GM12872 (cell line): Measurements from ENCODE around the gene ST13.
A peak's percentile ranks its signal among the peaks of the same experiment; 100 is the strongest.

Experiments
- CTCF ChIP-seq: IDR thresholded peaks from 3 replicates; pipeline ENCODE4 v1.5.1; 2011; ENCODE audit warnings: low read depth, mild to moderate bottlenecking, low read length, moderate library complexity; ENCODE audit not compliant: insufficient read depth

Gene ST13

DNA sequence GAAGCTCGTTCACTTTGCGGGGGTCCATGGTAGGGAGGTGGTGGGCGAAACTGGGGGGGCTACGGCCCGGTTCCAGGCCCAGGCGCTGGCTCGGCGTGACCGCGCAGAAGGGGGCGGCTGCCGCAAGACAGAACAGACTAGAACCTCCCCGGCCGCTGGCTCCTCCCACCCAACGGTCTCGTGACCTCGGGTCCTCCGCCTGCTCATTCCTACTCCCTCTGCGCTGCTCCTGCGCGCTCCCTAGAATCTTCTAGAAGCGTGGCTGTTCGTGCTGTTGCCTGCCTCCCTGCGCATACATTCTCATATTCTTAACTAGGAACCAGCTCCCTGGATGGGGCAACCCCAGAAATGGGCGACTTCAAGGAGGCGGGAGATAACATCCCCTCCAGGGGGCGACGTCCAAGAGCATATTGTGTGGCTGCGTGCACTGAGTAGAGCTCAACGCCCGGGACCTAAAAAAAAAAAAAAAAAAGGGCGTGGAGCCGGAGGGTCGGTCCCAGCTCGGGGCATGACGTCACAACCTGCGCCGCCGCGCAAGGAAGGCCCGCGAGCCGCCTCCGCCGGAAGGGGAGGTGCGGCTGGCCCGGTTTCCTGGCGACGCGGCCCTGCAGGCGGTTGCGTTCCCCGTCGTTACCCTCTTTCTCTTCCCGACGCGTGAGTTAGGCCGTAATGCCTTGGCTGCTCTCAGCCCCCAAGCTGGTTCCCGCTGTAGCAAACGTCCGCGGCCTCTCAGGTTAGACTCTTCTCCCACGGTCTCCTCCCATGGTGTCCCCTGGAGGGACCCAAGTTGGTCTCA is at the start of gene ST13, which contains the start of gene XPNPEP3:
TSS of gene ST13 (minus strand) at position 127 of the 796 bp plus-strand sequence. CDS start at position 28, 99 bp downstream.
TSS of gene XPNPEP3 (plus strand) at position 636 of the 796 bp plus-strand sequence. CDS start at position 670, 34 bp downstream.
- peak; percentile 37; the same call in 1 of the 3 replicates for TF ChIP-seq CTCF

- TF ChIP-seq CTCF, result no peak
Observed at GRCh38 chr22:40904101-40904500, 47.7 kb upstream of the ST13 start.

DNA sequence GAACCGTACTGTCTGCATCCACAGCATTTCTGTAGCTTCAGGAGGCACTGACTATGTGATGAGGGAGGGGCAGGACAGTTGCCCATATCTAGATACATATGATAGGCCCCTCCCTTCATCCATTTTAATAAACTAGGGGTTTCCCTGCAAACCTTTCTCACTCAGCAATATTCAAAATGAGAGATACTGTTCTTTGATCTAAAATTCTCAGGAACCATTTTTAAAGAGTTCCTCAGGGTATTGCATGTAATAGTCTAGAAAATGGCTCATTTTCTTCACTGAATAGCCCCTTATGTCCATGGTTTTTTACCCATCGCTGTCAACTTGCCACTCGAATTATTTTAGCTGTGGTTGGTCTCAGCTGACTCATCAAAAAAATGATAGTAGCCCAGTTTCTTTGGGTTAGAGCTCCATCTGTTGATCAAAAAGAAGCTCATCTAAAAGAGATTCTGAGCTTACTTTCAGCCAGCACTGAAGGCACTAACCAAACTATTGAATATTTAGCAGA is 42.5 kb upstream of the ST13 start:
- TF ChIP-seq CTCF, result peak; percentile 56

- TF ChIP-seq CTCF, result no peak
Observed at GRCh38 chr22:40894417-40894816, 38.0 kb upstream of the ST13 start.

DNA sequence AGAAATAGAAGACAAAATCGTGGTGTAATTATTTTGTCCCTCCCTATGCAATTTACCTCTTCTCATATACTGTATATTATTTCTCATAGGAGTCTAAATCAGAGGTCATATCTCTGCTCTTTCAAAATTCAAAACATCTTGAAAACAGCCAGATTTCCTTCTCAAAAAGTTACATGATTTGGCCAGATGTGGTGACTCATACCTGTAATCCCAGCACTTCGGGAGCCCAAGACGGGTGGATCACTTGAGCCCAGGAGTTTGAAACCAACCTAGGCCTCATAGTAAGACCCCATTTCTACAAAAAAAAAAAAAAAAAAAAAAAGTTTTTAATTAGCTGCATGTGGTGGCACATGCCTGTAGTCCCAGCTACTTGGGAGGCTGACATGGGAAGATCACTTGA is 34.4 kb upstream of the ST13 start:
- no peak for TF ChIP-seq CTCF

GRCh38 chr22:40889116-40889515 is 32.7 kb upstream of the ST13 start:
- TF ChIP-seq CTCF, result no peak

- TF ChIP-seq CTCF, result no peak
Observed at GRCh38 chr22:40878922-40879321, 22.5 kb upstream of the ST13 start.
